ENCODE data around the gene OR56A5.
A peak's percentile ranks its signal among the peaks of the same experiment; 100 is the strongest.
"Not testable (repeated sequence)": the region's sequence is repeated elsewhere in the genome, so short reads cannot be mapped to it uniquely, and the experiment has no call there.

OR56A5 gene

GRCh38 chr11:5968394-5968793 is at the start of gene OR56A5:
TSS of gene OR56A5 (minus strand) at chr11:5968494. CDS start at chr11:5968494, 0 bp downstream.
- no peak for DNase-seq

- no peak for DNase-seq
These were observed 44.7 kb upstream of the OR56A5 start for GRCh38 chr11:6013042-6013441.

GRCh38 chr11:6012035-6012668 is 43.9 kb upstream of the OR56A5 start:
- DNase-seq = no peak

- DNase-seq = no peak
These were observed 38.6 kb upstream of the OR56A5 start, which contains the start of gene OR56A4 for GRCh38 chr11:6006846-6007245. TSS of gene OR56A4 (minus strand) at chr11:6006946. CDS start at chr11:6002992, 3,954 bp downstream.

- no peak for DNase-seq
These were observed 38.1 kb upstream of the OR56A5 start for GRCh38 chr11:6006395-6006794.

- no peak for DNase-seq
These were observed 34.0 kb upstream of the OR56A5 start for GRCh38 chr11:6002202-6002699.

GRCh38 chr11:5994791-5995190 is 26.5 kb upstream of the OR56A5 start:
- no peak for DNase-seq

GRCh38 chr11:5992604-5993251 is 24.4 kb upstream of the OR56A5 start:
- peak; percentile 69 for DNase-seq

GRCh38 chr11:5992150-5992549 is 23.9 kb upstream of the OR56A5 start:
- no peak for DNase-seq

- DNase-seq = peak; percentile 53
These were observed 20.9 kb upstream of the OR56A5 start for GRCh38 chr11:5989203-5989602.

GRCh38 chr11:5986885-5987284 is 18.6 kb upstream of the OR56A5 start, which contains the start of gene OR52L1:
TSS of gene OR52L1 (minus strand) at chr11:5986985. CDS start at chr11:5986930, 55 bp downstream.
- no peak for DNase-seq

GRCh38 chr11:5983443-5983842 is 15.1 kb upstream of the OR56A5 start:
- DNase-seq = no peak

GRCh38 chr11:5973530-5973929 is 5.2 kb upstream of the OR56A5 start:
- no peak for DNase-seq

GRCh38 chr11:5967708-5968107 is 586 bp downstream of the OR56A5 start:
- no peak for DNase-seq

GRCh38 chr11:5966958-5967357 is 1.3 kb downstream of the OR56A5 start:
- no peak for DNase-seq

GRCh38 chr11:5960704-5961320 is 7.5 kb downstream of the OR56A5 start:
- not testable (repeated sequence) for DNase-seq

GRCh38 chr11:5955586-5955985 is 12.7 kb downstream of the OR56A5 start:
- no peak for DNase-seq

GRCh38 chr11:5941951-5942350 is 26.3 kb downstream of the OR56A5 start, which contains the start of gene OR56A3:
TSS of gene OR56A3 (plus strand) at chr11:5942251. CDS start at chr11:5947347, 5,096 bp downstream.
- no peak for DNase-seq

GRCh38 chr11:5940748-5941147 is 27.5 kb downstream of the OR56A5 start:
- peak; percentile 15 for DNase-seq

GRCh38 chr11:5938603-5938965 is 29.7 kb downstream of the OR56A5 start:
- DNase-seq = peak; percentile 94

GRCh38 chr11:5937868-5938602 is 30.3 kb downstream of the OR56A5 start:
- DNase-seq = peak; percentile 97

- no peak for DNase-seq
These were observed 35.2 kb downstream of the OR56A5 start for GRCh38 chr11:5933116-5933515.

- no peak for DNase-seq
These were observed 35.6 kb downstream of the OR56A5 start for GRCh38 chr11:5932671-5933070.
